SK-N-MC (cell line): Measurements from ENCODE around the gene MPPE1.

Experiments used
- EZH2 ChIP-seq: fragments of 200-600 bp; sonication (generic); IDR thresholded peaks from one replicate; pipeline ENCODE4 v1.6.1; 2017; ENCODE audit warnings: antibody characterized with exemption
- FOXP2 ChIP-seq: optimal IDR thresholded peaks from 2 replicates; pipeline ENCODE3; 2011; ENCODE audit warnings: mild to moderate bottlenecking, moderate library complexity; ENCODE audit not compliant: insufficient read depth; ENCODE audit errors: extremely low read length, control extremely low read depth
- POLR2AphosphoS5 ChIP-seq: IDR thresholded peaks from 2 replicates; pipeline ENCODE4 v1.6.1; 2012; ENCODE audit warnings: mild to moderate bottlenecking, low read depth, low read length, borderline replicate concordance

GRCh38 chr18:11839556-11839955 lies 68.6 kb downstream of the MPPE1 start:
- no peak for TF ChIP-seq EZH2
- no peak for TF ChIP-seq POLR2AphosphoS5
- TF ChIP-seq FOXP2 = no peak
